ENCODE measurements around the gene PROP1.

The PROP1 gene

GRCh38 chr5:177997846-177998245, 1.8 kb upstream of the PROP1 start:
- H3K9me3 ChIP-seq (ENCODE audit: insufficient read depth, low read length) = no peaks in the 10 kb centered on the region
- no peaks in the 10 kb centered on the region for H3K79me2 ChIP-seq (ENCODE audit: low read length)
- no peak overlapping the region for H3K4me2 ChIP-seq (ENCODE audit: low read length)
- TF ChIP-seq EZH2phosphoT487 (IDR thresholded peaks at IDR 0.05; ENCODE audit: low read depth) = no peak
- TF ChIP-seq, protein P1, sequence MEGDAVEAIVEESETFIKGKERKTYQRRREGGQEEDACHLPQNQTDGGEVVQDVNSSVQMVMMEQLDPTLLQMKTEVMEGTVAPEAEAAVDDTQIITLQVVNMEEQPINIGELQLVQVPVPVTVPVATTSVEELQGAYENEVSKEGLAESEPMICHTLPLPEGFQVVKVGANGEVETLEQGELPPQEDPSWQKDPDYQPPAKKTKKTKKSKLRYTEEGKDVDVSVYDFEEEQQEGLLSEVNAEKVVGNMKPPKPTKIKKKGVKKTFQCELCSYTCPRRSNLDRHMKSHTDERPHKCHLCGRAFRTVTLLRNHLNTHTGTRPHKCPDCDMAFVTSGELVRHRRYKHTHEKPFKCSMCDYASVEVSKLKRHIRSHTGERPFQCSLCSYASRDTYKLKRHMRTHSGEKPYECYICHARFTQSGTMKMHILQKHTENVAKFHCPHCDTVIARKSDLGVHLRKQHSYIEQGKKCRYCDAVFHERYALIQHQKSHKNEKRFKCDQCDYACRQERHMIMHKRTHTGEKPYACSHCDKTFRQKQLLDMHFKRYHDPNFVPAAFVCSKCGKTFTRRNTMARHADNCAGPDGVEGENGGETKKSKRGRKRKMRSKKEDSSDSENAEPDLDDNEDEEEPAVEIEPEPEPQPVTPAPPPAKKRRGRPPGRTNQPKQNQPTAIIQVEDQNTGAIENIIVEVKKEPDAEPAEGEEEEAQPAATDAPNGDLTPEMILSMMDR (IDR thresholded peaks at IDR 0.05; ENCODE audit: low read depth, low read length) = no peak
- no peaks in the 10 kb centered on the region for H3K36me3 ChIP-seq (replicated peaks; ENCODE audit: low read depth, low read length)
- H3K4me1 ChIP-seq (ENCODE audit: low read length) = no peaks in the 10 kb centered on the region
- peaks cover 21% of the 10 kb centered on the region for H3K27me3 ChIP-seq (ENCODE audit: low read depth, low read length)
- H3K4me3 ChIP-seq (ENCODE audit: low read length) = no peak overlapping the region
- no peak overlapping the region for H2AFZ ChIP-seq (ENCODE audit: low read depth, low read length)
- no peak overlapping the region for H3K27ac ChIP-seq (ENCODE audit: low read length)
- H3K9ac ChIP-seq (ENCODE audit: low read length) = no peak overlapping the region
- H4K20me1 ChIP-seq (ENCODE audit: insufficient read depth, low read length) = no peaks in the 10 kb centered on the region

DNA sequence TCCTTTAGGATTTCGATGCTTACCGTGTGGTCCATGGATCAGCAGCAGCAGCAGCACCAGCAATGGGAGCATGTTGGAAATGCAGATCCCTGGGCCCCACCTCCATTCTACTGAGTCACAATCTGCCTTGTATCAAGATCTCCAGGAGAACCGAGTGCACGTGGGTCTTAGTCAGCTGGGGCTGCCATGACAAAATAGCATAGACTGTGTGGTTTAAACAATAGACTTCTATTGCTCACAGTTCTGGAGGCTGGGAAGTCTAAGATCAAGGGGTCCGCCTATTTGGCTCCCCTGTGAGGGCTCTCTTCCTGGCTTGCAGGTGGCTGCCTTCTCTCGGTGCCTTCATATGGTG, 1.3 kb upstream of the PROP1 start:
- H4K20me1 ChIP-seq (ENCODE audit: insufficient read depth, low read length) = no peaks in the 10 kb centered on the region
- no peak overlapping the region for H3K4me3 ChIP-seq (ENCODE audit: low read length)
- TF ChIP-seq, protein P1 (IDR thresholded peaks at IDR 0.05; ENCODE audit: low read depth, low read length) = no peak
- no peak for TF ChIP-seq EZH2phosphoT487 (IDR thresholded peaks at IDR 0.05; ENCODE audit: low read depth)
- H3K27me3 ChIP-seq (ENCODE audit: low read depth, low read length) = peaks cover 21% of the 10 kb centered on the region
- no peaks in the 10 kb centered on the region for H3K4me1 ChIP-seq (ENCODE audit: low read length)
- no peaks in the 10 kb centered on the region for H3K9me3 ChIP-seq (ENCODE audit: insufficient read depth, low read length)
- H3K36me3 ChIP-seq (replicated peaks; ENCODE audit: low read depth, low read length) = no peaks in the 10 kb centered on the region
- no peaks in the 10 kb centered on the region for H3K79me2 ChIP-seq (ENCODE audit: low read length)
- H3K27ac ChIP-seq (ENCODE audit: low read length) = no peak overlapping the region
- H2AFZ ChIP-seq (ENCODE audit: low read depth, low read length) = no peak overlapping the region
- no peak overlapping the region for H3K9ac ChIP-seq (ENCODE audit: low read length)
- H3K4me2 ChIP-seq (ENCODE audit: low read length) = no peak overlapping the region

- no peaks in the 10 kb centered on the region for H3K36me3 ChIP-seq (replicated peaks; ENCODE audit: low read depth, low read length)
- no peak for TF ChIP-seq EZH2phosphoT487 (IDR thresholded peaks at IDR 0.05; ENCODE audit: low read depth)
- TF ChIP-seq, protein P1 (IDR thresholded peaks at IDR 0.05; ENCODE audit: low read depth, low read length) = no peak
- no peaks in the 10 kb centered on the region for H3K4me1 ChIP-seq (ENCODE audit: low read length)
- no peak overlapping the region for H3K4me3 ChIP-seq (ENCODE audit: low read length)
- H3K9ac ChIP-seq (ENCODE audit: low read length) = no peak overlapping the region
- H3K4me2 ChIP-seq (ENCODE audit: low read length) = no peak overlapping the region
- H3K9me3 ChIP-seq (ENCODE audit: insufficient read depth, low read length) = no peaks in the 10 kb centered on the region
- peaks cover 21% of the 10 kb centered on the region for H3K27me3 ChIP-seq (ENCODE audit: low read depth, low read length)
- no peak overlapping the region for H2AFZ ChIP-seq (ENCODE audit: low read depth, low read length)
- no peaks in the 10 kb centered on the region for H3K79me2 ChIP-seq (ENCODE audit: low read length)
- no peaks in the 10 kb centered on the region for H4K20me1 ChIP-seq (ENCODE audit: insufficient read depth, low read length)
- H3K27ac ChIP-seq (ENCODE audit: low read length) = no peak overlapping the region
Observed at GRCh38 chr5:177996660-177997318, 747 bp upstream of the PROP1 start.

DNA sequence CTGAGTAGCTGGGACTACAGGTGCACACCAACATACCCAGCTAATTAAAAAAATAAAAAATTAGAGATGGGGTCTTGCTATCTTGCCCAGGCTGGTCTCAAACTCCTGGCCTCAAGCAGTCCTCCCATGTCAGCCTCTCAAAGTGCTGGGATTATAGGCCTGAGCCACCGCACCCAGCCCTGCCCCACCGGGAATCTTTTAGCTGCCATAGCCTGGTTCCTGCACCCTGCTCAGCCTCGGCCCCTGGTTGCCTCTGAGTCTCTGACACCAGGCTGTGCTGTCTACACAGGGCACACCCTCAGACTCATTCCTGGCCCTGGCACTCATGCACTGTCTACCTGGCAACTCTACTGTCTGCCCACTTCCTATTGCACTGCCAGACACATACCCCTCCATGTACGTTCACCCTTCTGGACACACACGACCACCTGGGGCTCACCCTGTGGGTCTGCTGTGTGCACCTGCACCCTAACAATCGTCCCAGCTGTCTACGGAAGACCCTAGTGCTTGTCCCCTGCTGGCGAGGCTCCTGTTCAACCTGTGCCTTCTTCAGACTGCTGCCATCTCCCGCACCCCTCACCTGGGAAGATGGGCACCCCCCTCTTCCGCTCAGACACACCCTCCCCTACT, 1.4 kb downstream of the PROP1 start:
- Histone ChIP-seq H2AFZ (ENCODE audit: low read depth, low read length) (no peak overlapping the region), H3K4me2 (ENCODE audit: low read length) (no peak overlapping the region), H3K27ac (ENCODE audit: low read length) (no peak overlapping the region), H3K4me3 (ENCODE audit: low read length) (no peak overlapping the region), H3K36me3 (replicated peaks; ENCODE audit: low read depth, low read length) (no peaks in the 10 kb centered on the region), H3K27me3 (ENCODE audit: low read depth, low read length) (peaks cover 21% of the 10 kb centered on the region), H3K9me3 (ENCODE audit: insufficient read depth, low read length) (no peaks in the 10 kb centered on the region), H3K9ac (ENCODE audit: low read length) (no peak overlapping the region), H3K79me2 (ENCODE audit: low read length) (no peaks in the 10 kb centered on the region), H3K4me1 (ENCODE audit: low read length) (no peaks in the 10 kb centered on the region), H4K20me1 (ENCODE audit: insufficient read depth, low read length) (no peaks in the 10 kb centered on the region)
- TF ChIP-seq EZH2phosphoT487 (IDR thresholded peaks at IDR 0.05; ENCODE audit: low read depth) = no peak
- TF ChIP-seq, protein P1 (IDR thresholded peaks at IDR 0.05; ENCODE audit: low read depth, low read length) = no peak

Measured in OCI-LY3 (cell line).